SU-DHL-6 (cell line): ENCODE data around the gene FOXE1.

Experiments used
- H2AFZ ChIP-seq: fragments of 200-600 bp; sonication (generic); 2 replicates; pipeline ENCODE4 v1.6.1; 2014; ENCODE audit warnings: low read depth, mild to moderate bottlenecking, moderate library complexity, mixed read lengths, antibody characterized with exemption, low read length; ENCODE audit not compliant: severe bottlenecking
- H3F3A ChIP-seq: fragments of 200-600 bp; shearing (Covaris generic); 2 replicates; pipeline ENCODE4 v1.6.0; 2016; ENCODE audit warnings: antibody characterized with exemption, mild to moderate bottlenecking; ENCODE audit not compliant: insufficient read depth
- H3K27ac ChIP-seq: fragments of 200-600 bp; sonication (generic); 2 replicates; pipeline ENCODE4 v1.5.1; 2016; ENCODE audit warnings: low read depth, mild to moderate bottlenecking, low read length, moderate library complexity, mixed read lengths
- H3K27me3 ChIP-seq: fragments of 200-600 bp; sonication (generic), shearing (Covaris generic); 2 replicates; pipeline ENCODE4 v1.6.0; 2014; ENCODE audit warnings: mild to moderate bottlenecking, low read length
- H3K36me3 ChIP-seq: fragments of 200-600 bp; sonication (generic); 2 replicates; pipeline ENCODE4 v1.6.1; 2014; ENCODE audit warnings: mild to moderate bottlenecking, low read length, mixed read lengths
- H3K4me2 ChIP-seq: fragments of 300-600, 200-600 bp; shearing (Covaris generic), sonication (generic); 2 replicates; pipeline ENCODE4 v1.6.0; 2014; ENCODE audit warnings: low read length, low read depth, mild to moderate bottlenecking; ENCODE audit not compliant: poor library complexity, severe bottlenecking
- H3K4me3 ChIP-seq: fragments of 200-600 bp; sonication (generic); 2 replicates; pipeline ENCODE4 v1.5.1; 2014; ENCODE audit warnings: antibody characterized with exemption, low read length, mild to moderate bottlenecking, mixed read lengths; ENCODE audit not compliant: insufficient read depth, poor library complexity, severe bottlenecking
- H3K79me2 ChIP-seq: fragments of 200-600 bp; sonication (generic); 2 replicates; pipeline ENCODE4 v1.6.1; 2014; ENCODE audit warnings: mild to moderate bottlenecking, low read length, moderate library complexity; ENCODE audit not compliant: insufficient read depth
- H3K9ac ChIP-seq: fragments of 200-600 bp; sonication (generic); 2 replicates; pipeline ENCODE4 v1.7.0; 2014; ENCODE audit warnings: mild to moderate bottlenecking, low read length
- H3K9me2 ChIP-seq: fragments of 200-600 bp; sonication (generic); replicated peaks from 2 replicates; pipeline ENCODE4 v1.6.1; 2014; ENCODE audit warnings: low read length; ENCODE audit not compliant: insufficient read depth
- H3K9me3 ChIP-seq: fragments of 200-600 bp; sonication (generic); 2 replicates; pipeline ENCODE4 v1.6.1; 2014; ENCODE audit warnings: low read length, mixed read lengths; ENCODE audit not compliant: insufficient read depth
- H4K20me1 ChIP-seq: fragments of 200-600 bp; sonication (generic); 2 replicates; pipeline ENCODE4 v1.6.1; 2014; ENCODE audit warnings: low read depth, mild to moderate bottlenecking, antibody characterized with exemption, low read length, moderate library complexity, mixed read lengths
- CTCF ChIP-seq: fragments of 200-600 bp; sonication (generic); IDR thresholded peaks from one replicate; pipeline ENCODE4 v1.5.1; 2017; ENCODE audit warnings: antibody characterized with exemption, mild to moderate bottlenecking, low read length, moderate library complexity; ENCODE audit not compliant: insufficient read depth, poor library complexity, severe bottlenecking
- EZH2phosphoT487 ChIP-seq: fragments of 200-600 bp; sonication (generic), shearing (Covaris generic); conservative IDR thresholded peaks from 2 replicates; pipeline ENCODE4 v1.6.1; 2018; ENCODE audit warnings: mild to moderate bottlenecking, antibody characterized with exemption, low read length, moderate library complexity, mixed read lengths

FOXE1 gene

DNA sequence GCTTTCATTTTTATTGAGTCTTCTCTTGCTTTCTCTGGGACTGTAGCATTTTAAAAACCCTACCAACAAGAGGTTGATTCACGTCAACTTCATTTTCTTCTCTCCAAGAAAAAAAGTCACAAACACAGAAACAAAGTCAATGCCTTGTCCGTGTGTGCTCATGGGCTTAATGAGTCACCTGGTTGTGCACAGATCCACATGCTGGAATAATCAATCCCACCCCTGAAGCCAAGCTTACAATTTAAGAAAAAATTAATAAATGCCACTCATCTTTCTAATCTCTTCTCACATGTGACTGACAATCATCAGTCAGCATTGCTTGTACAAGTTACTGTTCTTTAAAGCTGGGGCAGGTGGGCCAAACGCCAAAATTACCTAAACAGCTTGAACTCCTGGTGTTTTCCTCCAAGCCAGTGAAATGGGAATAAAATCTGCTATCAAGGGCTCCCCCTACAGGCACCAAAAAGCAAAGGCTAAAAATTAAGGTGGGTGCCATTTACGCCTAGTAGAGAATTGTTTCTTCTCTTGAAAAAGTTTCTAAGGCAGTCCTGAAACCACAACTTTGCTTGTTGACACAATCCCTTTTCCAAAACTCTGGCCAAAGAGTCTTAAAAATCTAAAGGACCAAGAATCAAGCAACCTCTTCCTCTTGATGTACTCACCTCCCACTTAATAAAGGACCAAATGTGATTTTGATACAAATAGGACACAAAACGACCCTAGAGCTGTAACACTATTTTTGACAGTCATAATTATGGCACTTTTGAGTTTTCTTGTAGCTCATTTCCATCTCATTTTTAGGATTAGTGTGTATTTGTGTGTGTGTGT, 47.9 kb downstream of the FOXE1 start:
- no peaks in the 10 kb centered on the region for H3F3A ChIP-seq
- no peak overlapping the region for H3K4me3 ChIP-seq
- no peaks in the 10 kb centered on the region for H3K36me3 ChIP-seq
- H3K79me2 ChIP-seq = peaks cover 8% of the 10 kb centered on the region; the same call in 1 of the 2 replicates
- TF ChIP-seq CTCF (peak; percentile 73), EZH2phosphoT487 (no peak)
- H3K9ac ChIP-seq = no peak overlapping the region
- H3K27ac ChIP-seq = no peak overlapping the region
- H3K27me3 ChIP-seq = no peaks in the 10 kb centered on the region
- no peaks in the 10 kb centered on the region for H3K9me2 ChIP-seq
- H3K4me2 ChIP-seq = no peak overlapping the region
- H3K9me3 ChIP-seq = no peaks in the 10 kb centered on the region
- no peak overlapping the region for H2AFZ ChIP-seq
- H4K20me1 ChIP-seq = no peaks in the 10 kb centered on the region

DNA sequence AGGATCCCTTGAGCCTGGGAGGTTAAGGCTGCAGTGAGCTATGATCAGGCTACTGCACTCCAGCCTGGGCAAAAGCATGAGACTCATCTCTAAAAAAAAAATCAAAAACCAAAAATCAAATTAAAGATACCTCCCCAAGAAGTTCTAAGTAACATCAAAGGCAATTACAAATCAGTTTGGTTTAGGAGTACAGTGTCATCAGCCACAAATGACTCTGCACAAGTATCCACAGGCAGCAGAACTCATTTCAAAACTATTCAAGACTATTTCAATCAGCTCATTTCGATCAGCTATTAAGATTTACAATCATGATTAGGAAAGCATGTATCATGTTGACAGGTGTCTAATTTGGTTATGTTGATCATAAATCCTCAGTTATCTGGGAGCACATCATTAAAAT, 50.2 kb downstream of the FOXE1 start:
- H3K27ac ChIP-seq = no peak overlapping the region
- no peak overlapping the region for H2AFZ ChIP-seq
- peaks cover 28% of the 10 kb centered on the region for H3K79me2 ChIP-seq
- no peak overlapping the region for H3K9ac ChIP-seq
- H4K20me1 ChIP-seq = no peaks in the 10 kb centered on the region
- H3K4me3 ChIP-seq = no peak overlapping the region
- no peaks in the 10 kb centered on the region for H3K27me3 ChIP-seq
- no peak for TF ChIP-seq EZH2phosphoT487
- no peak for TF ChIP-seq CTCF
- no peaks in the 10 kb centered on the region for H3K9me3 ChIP-seq
- no peak overlapping the region for H3K4me2 ChIP-seq
- H3K36me3 ChIP-seq = no peaks in the 10 kb centered on the region
- no peaks in the 10 kb centered on the region for H3F3A ChIP-seq
- no peaks in the 10 kb centered on the region for H3K9me2 ChIP-seq

DNA sequence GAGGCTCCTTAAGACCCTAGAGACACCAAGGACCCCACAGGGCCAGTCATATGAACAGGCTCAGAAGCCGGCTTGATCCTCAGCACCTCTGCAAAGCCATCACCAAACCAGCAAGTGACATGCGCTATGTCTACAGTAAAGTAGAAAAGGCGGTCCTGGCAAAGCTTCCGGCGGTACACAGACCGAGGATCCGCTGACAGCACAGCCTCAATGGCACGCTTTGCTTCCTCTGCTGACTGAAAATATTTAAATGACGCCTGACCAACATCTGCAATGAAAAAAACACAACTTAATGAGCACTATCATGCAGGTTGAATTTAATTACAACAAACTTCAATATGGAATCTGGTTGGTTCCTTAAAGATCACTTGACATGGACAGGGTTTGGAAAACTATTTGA, 51.7 kb downstream of the FOXE1 start:
- Histone ChIP-seq H4K20me1 (no peaks in the 10 kb centered on the region), H3K4me2 (no peak overlapping the region), H3K79me2 (peaks cover 28% of the 10 kb centered on the region), H3K4me3 (no peak overlapping the region), H3F3A (no peaks in the 10 kb centered on the region), H3K27ac (no peak overlapping the region), H3K9ac (no peak overlapping the region), H3K9me2 (no peaks in the 10 kb centered on the region), H3K36me3 (peaks cover 4% of the 10 kb centered on the region; the same call in 1 of the 2 replicates), H2AFZ (no peak overlapping the region), H3K27me3 (no peaks in the 10 kb centered on the region), H3K9me3 (no peaks in the 10 kb centered on the region)
- TF ChIP-seq CTCF (no peak), EZH2phosphoT487 (no peak)
